ENCODE data around the gene PCCA.

- TF ChIP-seq CTCF (conservative IDR thresholded peaks at IDR 0.05; ENCODE audit: low read depth in 2 of 2) (no peak), REST (IDR thresholded peaks at IDR 0.05; ENCODE audit: unreplicated experiment) (no peak), ZNF114 (CRISPR knock-in tag; IDR thresholded peaks at IDR 0.05) (no peak), POLR2AphosphoS5 (IDR thresholded peaks at IDR 0.05; ENCODE audit: low read depth) (no peak), NANOG (IDR thresholded peaks at IDR 0.05; ENCODE audit: borderline replicate concordance) (no peak)
Observed at GRCh38 chr13:100473501-100474044, 384.7 kb downstream of the PCCA start.

Data from GM23338 (cell line).